Ovary (tissue), 3 donors: Measurements from ENCODE around the gene CNOT1.

Experiments used
- CTCF ChIP-seq, 3 donors: fragments of 450-650 bp in 2 of 3; fragments of 200-600 bp in 1 of 3; IDR thresholded peaks; one replicate each; pipeline versions ENCODE4 v1.5.1 to v1.8.0; 2016 to 2022; ENCODE audit warnings: antibody characterized with exemption in 3 of 3, mild to moderate bottlenecking in 1 of 3
- POLR2A ChIP-seq: fragments of 450-650 bp; IDR thresholded peaks from one replicate; pipeline ENCODE4 v1.6.1; 2017; ENCODE audit warnings: antibody characterized with exemption, mild to moderate bottlenecking, moderate library complexity
- donor health status: DM: no; HTN: no; CAD: no.

GRCh38 chr16:58511933-58512815 lies 117.5 kb downstream of the CNOT1 start:
- TF ChIP-seq POLR2A (no peak), CTCF (IDR thresholded peaks at IDR 0.05) (peak; percentile 22 to 45 (median 37))
